Fibroblast of skin of left quadriceps (primary cell): Measurements from ENCODE around the gene NDUFB11.

ENCODE experiments used
- DNase-seq, 2 experiments: peaks; one replicate each; pipeline ENCODE4 v3.0.0-alpha.2; 2013; ENCODE audit warnings: low read depth in 2 of 2

The NDUFB11 gene

DNA sequence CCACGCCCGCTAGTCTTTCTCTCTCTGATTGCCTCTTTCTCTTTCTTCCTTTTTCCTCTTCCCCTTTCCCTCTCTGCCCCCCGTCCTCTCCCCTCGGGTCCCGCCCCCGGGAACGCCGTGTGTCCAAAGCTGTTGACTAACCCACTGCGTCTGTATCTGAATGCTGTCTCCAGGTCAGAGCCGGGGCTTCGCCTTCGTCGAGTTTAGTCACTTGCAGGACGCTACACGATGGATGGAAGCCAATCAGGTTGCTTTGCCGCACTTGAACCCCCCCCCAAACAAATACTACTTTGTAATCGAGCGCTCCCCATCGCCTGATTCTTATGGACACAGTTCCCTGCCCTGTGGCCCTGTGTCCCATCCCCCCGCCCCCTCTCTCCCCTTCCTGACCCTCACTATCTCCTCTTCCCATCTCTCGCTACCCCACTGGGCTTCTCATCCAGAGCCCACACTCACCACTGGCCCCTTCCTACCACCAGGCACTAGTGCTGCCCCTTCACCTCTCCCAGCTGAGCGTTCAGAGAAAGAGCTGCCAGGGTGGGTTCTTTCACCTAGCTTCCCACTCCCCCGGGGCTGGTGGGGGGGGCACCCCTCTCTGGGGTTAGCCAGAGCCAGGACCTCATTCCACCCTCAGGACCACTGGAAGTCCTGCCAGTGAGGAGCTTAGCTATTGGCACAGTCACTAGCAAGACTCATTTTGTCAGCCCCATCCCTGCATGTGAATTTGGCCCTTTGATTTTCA, 30.5 kb upstream of the NDUFB11 start:
- DNase-seq: no peak

GRCh38 chrX:47174376-47174775, 29.9 kb upstream of the NDUFB11 start:
- no peak for DNase-seq

GRCh38 chrX:47172971-47173792, 28.7 kb upstream of the NDUFB11 start:
- no peak for DNase-seq

DNA sequence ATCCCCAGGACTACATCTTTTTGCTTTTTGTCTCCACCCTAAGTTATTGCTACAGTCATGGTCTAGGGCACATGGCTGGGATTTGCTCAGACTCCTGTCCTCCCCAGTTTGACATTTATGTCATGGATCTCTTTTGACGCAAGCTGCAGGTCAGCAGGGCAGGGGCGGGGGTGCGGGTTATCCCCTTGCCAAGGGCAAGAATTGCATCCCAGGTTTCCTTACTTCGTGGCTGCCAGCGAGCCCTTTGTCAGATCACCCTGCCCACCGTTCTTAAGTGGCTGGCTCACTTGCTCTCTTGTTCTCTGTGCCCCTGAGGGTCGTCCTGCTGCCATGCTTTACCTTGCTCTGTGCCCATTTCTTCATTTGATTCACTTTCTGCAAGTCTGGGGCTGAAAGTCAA, 28.0 kb upstream of the NDUFB11 start:
- DNase-seq: no peak

- no peak for DNase-seq
Measured at GRCh38 chrX:47171996-47172395, 27.5 kb upstream of the NDUFB11 start.

GRCh38 chrX:47170861-47171692, 26.6 kb upstream of the NDUFB11 start:
- DNase-seq: no peak

DNA sequence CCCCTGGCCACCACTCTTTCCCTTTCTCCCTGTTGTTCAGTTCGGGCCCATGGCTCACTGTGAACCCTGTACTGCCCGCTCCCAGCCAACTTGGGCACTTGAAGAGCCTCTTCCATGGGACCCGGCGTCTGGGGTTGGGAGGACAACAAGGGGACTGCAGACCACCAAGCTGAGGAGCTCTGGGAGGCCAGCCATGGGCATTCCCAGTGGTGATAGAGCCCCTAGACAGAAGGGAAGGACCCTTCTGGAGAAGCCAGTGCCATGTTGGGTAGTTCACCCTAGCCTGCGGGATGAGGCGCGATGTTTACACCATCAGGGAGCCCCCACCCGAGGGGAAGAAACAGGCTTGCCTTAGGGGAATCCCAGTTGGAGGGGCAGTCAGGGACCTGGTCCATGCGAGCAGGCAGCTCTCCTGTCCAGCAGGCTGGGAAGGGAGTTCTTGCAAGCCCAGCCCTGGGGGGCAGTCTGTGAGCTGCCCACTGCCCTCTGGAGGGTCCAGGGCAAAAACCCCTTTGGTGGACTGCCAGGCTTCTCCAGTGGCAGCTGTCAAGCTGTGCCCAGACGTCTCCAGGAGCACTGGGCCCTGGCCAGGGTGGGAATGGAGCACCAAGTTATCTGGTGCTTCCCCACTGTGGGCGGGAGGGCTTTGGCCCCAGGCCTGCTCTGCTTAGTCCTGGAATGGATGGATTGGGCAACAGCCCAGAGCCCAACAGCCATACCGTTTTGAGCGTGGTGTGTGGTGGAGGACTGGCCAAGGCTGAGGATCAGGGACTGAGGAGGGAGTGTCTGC, 25.4 kb upstream of the NDUFB11 start:
- no peak for DNase-seq

DNA sequence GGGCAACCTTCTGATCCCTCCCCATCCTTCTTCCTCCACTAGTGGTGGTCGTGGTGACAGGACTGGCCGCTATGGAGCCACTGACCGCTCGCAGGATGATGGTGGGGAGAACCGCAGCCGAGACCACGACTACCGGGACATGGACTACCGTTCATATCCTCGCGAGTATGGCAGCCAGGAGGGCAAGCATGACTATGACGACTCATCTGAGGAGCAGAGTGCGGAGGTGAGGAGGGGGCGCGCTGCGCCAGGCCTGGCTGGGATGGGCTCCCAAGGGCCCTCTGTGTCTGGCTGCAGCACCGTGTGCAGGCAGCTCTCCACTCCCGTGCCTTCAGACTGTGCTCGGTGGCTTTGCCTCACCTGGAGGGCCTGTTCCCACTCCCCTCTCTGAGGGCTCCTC, 24.8 kb upstream of the NDUFB11 start:
- no peak for DNase-seq

DNA sequence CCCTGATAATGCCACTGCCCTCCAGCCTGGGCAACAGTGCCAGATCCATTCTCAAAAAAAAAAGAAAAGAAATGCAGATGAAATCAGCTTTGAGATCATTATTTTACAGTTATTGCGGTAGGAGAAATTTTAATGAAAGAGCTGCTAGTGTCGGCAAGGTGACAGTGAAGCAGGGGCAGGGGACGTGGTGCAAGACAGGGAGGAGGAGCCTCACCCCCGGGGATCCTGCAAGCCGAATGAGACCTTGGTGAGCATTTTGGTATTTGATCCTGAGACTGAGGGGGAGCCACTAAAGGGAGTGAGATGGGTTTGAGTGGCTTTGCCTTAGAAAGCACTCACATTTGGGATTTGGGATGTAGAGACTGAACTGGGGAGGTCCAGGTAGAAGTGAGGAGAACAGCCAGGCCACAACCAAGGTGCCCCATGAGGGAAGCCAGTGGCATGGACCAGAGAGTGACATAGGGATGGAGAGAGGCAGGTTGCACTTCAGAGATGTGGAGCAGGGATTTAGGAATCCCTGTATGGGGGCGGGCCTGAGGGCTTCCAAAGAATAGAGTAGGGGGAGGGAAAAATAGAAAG, 24.1 kb upstream of the NDUFB11 start:
- DNase-seq: no peak

GRCh38 chrX:47166126-47166525, 21.6 kb upstream of the NDUFB11 start:
- DNase-seq: no peak

GRCh38 chrX:47164420-47164819, 19.9 kb upstream of the NDUFB11 start:
- DNase-seq: no peak

DNA sequence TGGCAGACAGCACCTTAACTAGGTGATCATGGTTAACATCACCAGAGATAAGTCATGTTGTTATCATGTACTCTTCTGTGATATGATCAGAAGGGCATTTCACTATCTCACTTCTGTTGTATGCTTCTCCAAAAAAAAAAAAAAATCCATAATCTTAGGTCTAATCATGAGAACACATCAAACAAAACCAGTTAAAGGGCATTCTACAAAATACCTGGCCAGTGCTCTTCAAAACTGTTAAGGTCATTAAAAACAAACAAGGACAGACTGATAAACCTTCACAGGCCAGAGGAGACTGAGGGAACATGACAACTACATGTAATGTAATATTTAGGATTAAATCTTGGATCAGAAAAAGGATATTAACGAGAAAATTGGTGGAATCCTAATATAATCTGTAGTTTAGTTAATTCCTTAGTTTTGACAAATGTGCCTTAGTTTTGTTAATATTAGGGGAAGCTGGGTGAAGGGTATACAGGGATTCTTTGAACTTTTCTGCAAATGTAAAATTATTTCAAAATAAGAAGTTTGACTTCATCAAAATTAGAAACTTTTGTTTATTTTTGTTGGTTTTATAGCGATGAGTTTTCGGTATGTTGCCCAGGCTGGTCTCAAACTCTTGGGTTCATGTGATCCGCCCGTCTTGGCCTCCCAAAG, 18.6 kb upstream of the NDUFB11 start:
- no peak for DNase-seq

DNA sequence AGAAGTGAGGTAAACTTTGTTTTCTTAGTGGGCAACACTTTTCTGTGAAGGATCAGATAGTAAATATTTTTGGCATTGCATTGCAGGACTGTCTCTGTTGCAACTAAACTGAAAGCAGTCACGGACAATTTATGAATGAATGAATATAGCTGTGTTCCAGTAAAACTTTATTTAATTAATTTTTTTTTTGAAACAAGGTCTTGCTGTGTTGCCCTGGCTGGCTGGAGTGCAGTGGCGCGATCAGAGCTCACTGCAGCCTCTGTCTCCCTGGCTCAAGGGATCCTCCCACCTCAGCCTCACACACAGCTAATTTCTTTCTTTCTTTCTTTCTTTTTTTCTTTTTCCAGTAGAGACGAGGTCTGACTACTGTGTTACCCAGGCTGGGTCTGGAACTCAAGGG, 16.3 kb upstream of the NDUFB11 start:
- no peak for DNase-seq

GRCh38 chrX:47158781-47159180, 14.3 kb upstream of the NDUFB11 start:
- DNase-seq: no peak

GRCh38 chrX:47158131-47158530, 13.6 kb upstream of the NDUFB11 start:
- DNase-seq: no peak

GRCh38 chrX:47156611-47157520, 12.4 kb upstream of the NDUFB11 start:
- no peak for DNase-seq

DNA sequence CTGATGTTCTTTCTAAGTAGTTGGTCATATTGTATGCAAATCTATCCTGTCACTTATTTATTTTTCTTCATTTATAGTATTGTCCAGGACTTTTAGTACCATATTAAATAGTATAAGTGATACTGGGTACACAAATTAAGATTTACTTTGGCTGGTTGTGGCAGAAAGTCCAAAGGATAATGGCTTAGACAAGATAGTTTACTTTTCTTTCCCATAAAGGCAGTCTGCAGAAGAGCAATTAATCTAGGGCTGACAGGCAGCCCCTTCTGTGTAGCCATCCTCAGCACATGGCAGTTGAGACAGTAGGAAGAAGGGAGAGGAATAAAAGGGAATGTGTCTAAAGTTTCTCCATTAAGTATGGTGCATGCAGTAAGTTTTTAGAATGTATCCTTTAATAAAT, 6.9 kb upstream of the NDUFB11 start:
- no peak for DNase-seq

- no peak for DNase-seq
Measured at GRCh38 chrX:47148946-47149345, 4.4 kb upstream of the NDUFB11 start.
